T-helper 17 cell (primary cell): ENCODE measurements around the gene SATB1. TPM values are rescaled to one million over a fixed set of nuclear protein-coding genes. Genes with fewer than 3 reads are reported as not detected.
A peak's percentile ranks its signal among the peaks of the same experiment; 100 is the strongest.

Experiments used
- ATAC-seq: fragments of 150-1000 bp; cut with Tn5 transposase; 2 replicates; pipeline ENCODE4 v1.10.0; 2021; ENCODE audit warnings: mild to moderate bottlenecking, moderate library complexity
- DNase-seq, 3 donors: peaks; one replicate each; pipeline versions ENCODE4 v3.0.0 to v3.0.0-alpha.2; 2020 to 2021
- H3K9me3 ChIP-seq: one replicate; pipeline ENCODE4 v1.7.0; 2013; ENCODE audit warnings: low read length, mild to moderate bottlenecking; ENCODE audit not compliant: control insufficient read depth, poor library complexity, severe bottlenecking
- H3K27ac Mint-ChIP-seq: one replicate; pipeline ENCODE4 v1.8.0; 2022; ENCODE audit warnings: mild to moderate bottlenecking, moderate library complexity, mixed read lengths
- H3K27me3 Mint-ChIP-seq: one replicate; pipeline ENCODE4 v1.8.0; 2022; ENCODE audit warnings: mixed read lengths
- H3K36me3 Mint-ChIP-seq: one replicate; pipeline ENCODE4 v1.8.0; 2022; ENCODE audit warnings: low read depth, mixed read lengths
- H3K4me1 Mint-ChIP-seq: one replicate; pipeline ENCODE4 v1.8.0; 2022; ENCODE audit warnings: mild to moderate bottlenecking, mixed read lengths
- H3K4me3 Mint-ChIP-seq: one replicate; pipeline ENCODE4 v1.8.0; 2022; ENCODE audit warnings: mild to moderate bottlenecking, moderate library complexity, mixed read lengths
- total RNA-seq, 4 donors: library from RNA in 2 of 4; stranded (reverse) in 2 of 4; gene quantifications; one replicate each; pipeline ENCODE4 v1.2.3 and lab custom pipeline; 2022 to 2026

Gene SATB1
- total RNA-seq, 2 donors from 2014 or later: 208 TPM

DNA sequence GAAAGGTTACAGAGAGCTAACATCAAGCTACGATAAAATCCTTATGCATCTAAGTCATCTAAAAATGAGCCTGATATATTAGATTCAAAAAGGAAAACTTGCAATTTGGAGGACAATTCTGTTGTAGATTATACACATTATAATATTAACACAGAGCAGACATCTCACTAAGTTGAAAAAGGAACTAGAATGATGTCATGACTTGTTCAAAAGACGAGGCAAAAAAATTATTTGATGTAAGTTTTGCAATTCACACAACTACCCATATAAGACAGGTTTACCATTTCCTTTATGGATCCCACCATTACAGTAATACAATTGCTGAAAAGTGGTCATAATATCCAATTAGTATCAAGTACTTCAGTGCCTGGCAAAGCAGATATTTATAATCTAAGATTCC lies 15.9 kb downstream of the SATB1 start:
- Mint-ChIP-seq H3K27ac (peak overlapping the region; percentile 84), H3K27me3 (no peaks in the 10 kb centered on the region), H3K36me3 (peaks cover 6% of the 10 kb centered on the region), H3K4me1 (peaks cover 36% of the 10 kb centered on the region), H3K4me3 (no peak overlapping the region)
- no peak for DNase-seq
- no peak for ATAC-seq
- H3K9me3 ChIP-seq: no peaks in the 10 kb centered on the region

DNA sequence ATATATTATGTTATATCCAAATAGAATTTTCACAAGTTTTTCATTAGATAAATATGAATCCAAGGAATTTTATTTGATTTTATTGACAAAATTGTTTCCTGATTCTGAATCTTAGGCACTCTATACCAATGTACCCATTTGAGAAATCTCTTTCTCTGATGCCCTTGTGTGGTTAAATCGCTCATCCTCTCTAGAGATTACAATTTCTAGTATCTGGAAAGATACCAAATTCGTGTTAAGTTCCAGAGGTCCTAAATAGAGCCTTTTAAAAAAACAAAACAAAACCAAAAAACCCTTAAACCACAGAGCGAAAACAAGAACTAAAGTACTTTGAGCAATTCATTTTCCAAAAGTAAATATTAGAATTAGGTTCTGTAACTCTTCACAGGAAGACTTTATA lies 20.0 kb downstream of the SATB1 start:
- DNase-seq (no peak), ATAC-seq (no peak)
- Mint-ChIP-seq H3K4me1 (peaks cover 46% of the 10 kb centered on the region), H3K27me3 (no peaks in the 10 kb centered on the region), H3K36me3 (peaks cover 3% of the 10 kb centered on the region), H3K4me3 (no peak overlapping the region), H3K27ac (peak overlapping the region; percentile 93)
- H3K9me3 ChIP-seq: no peaks in the 10 kb centered on the region

DNA sequence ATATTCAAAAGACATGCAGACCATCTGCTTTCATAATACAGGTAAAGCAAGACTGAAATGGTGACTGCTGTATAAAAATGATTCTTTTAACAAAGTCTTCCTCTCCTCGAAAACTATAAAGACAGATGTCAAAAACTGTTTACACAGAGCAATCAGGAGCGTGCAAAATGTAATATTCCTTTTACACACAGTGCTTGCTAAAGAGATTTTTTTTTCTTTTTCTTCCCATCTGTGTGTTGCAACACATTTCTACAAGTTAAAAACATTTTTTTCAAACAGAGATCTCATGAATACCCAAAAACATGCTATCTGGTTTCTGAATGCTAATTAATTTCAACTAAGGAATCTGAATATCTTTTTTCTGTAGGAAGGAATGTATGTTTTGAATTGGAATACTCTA lies 22.1 kb downstream of the SATB1 start:
- peaks cover 3% of the 10 kb centered on the region for H3K36me3 Mint-ChIP-seq
- no peak for DNase-seq
- H3K27me3 Mint-ChIP-seq: no peaks in the 10 kb centered on the region
- peak overlapping the region; percentile 93 for H3K27ac Mint-ChIP-seq
- peaks cover 51% of the 10 kb centered on the region for H3K4me1 Mint-ChIP-seq
- H3K9me3 ChIP-seq: no peaks in the 10 kb centered on the region
- peak overlapping the region; percentile 33 for H3K4me3 Mint-ChIP-seq
- no peak for ATAC-seq

DNA sequence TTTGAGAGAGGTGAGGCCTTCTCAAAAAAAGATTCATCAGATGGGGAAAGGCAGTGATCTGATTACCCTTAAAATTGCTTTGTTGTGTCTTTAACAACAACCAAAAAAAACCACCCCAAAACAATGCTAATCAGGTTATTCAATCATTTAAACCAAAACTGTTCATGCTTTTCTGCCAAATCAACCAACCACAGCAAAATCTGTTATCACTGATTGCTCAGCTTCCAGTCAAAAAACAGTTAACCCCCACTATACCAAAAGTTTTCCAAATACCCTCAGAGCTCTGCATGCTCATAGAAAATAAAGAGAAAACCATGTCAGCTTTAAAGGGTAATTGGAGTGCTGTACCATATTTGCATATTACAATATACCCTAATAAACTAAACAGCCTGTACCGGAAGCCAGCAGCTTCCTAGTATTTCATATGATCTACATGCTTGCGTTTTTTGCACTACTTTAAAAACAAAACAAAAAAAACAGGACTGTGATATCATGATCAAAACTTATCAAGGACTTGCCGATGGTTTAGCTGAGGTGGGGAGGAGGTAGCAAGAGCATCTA lies 22.8 kb downstream of the SATB1 start:
- peak overlapping the region; percentile 61 for H3K4me3 Mint-ChIP-seq
- peaks cover 47% of the 10 kb centered on the region for H3K4me1 Mint-ChIP-seq
- no peak for DNase-seq
- no peaks in the 10 kb centered on the region for H3K9me3 ChIP-seq
- peak; percentile 75 for ATAC-seq
- peak overlapping the region; percentile 93 for H3K27ac Mint-ChIP-seq
- no peaks in the 10 kb centered on the region for H3K27me3 Mint-ChIP-seq
- no peaks in the 10 kb centered on the region for H3K36me3 Mint-ChIP-seq

DNA sequence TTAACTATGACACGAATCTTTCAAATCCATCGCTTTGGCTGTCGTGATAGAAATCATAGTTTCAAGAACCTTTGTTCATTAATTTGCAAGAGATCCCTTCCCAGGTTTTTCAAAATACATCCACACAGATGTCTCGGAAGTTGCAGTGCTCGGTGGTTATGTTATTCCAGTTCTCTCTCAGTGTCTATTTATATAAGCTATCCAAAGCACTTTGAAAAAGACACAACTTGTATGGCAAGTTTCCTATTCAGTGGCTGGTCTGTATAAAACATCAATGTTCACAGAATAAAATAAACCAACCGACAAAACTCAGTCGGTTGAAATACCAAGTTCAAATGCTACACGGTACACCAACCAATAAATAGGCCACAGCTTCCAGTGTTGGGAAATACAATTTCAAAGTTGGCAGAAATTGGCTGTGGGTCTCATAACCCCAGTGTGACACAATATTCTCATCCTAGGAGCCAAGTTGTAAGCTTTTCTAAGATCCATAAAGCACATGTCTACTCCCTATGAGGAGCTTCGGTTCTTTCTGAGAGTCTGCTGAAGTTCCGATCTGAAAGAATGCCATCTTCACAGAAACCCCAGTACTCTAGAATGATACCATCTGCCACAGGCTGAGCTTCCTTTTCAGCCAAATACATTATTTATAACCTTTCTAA lies 23.7 kb downstream of the SATB1 start:
- H3K4me3 Mint-ChIP-seq: no peak overlapping the region
- ATAC-seq (peak; percentile 16), DNase-seq (no peak)
- H3K27me3 Mint-ChIP-seq: no peaks in the 10 kb centered on the region
- H3K36me3 Mint-ChIP-seq: peaks cover 3% of the 10 kb centered on the region
- no peaks in the 10 kb centered on the region for H3K9me3 ChIP-seq
- peak overlapping the region; percentile 93 for H3K27ac Mint-ChIP-seq
- peaks cover 46% of the 10 kb centered on the region for H3K4me1 Mint-ChIP-seq

DNA sequence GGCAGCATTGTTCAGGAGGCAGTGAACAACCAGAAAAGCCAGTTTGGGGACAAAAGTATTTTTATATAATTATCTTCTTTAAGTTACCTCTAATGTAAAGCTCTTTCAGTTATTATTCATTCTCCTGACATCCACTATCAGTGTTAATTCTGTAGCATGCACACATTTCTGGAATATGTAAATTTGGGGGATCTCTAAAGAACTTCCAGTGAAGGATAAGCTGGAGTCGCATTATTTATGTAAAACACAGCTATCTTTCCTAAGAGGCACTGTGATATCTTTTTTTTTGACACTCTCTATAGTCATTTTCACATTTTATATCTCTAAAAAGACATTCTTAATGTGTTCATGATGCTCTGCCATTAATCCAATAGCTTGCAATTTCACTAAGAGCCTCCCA lies 26.7 kb downstream of the SATB1 start:
- H3K9me3 ChIP-seq: no peaks in the 10 kb centered on the region
- ATAC-seq (no peak), DNase-seq (no peak)
- peaks cover 35% of the 10 kb centered on the region for H3K4me1 Mint-ChIP-seq
- peak overlapping the region; percentile 93 for H3K27ac Mint-ChIP-seq
- H3K27me3 Mint-ChIP-seq: no peaks in the 10 kb centered on the region
- H3K4me3 Mint-ChIP-seq: no peak overlapping the region
- H3K36me3 Mint-ChIP-seq: peaks cover 10% of the 10 kb centered on the region

DNA sequence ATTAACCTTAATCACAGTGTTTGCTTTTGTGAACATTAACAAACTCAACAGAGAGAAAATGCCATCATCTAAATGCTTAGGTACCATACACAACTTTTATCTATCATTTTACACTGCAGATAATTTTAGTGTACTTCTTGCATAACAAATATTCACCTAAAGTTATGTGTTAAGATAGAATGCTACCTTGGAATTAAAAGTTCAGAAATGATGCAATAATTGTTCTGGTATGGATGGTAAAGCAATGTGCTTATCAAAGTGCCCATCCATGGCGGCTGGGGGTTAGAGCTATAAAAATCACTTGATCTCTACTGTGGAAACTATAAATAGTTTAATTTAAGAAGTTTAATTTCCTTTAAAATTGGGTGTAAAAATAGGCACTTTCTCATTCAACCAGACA lies 28.7 kb downstream of the SATB1 start:
- Mint-ChIP-seq H3K27ac (peak overlapping the region; percentile 93), H3K4me1 (peaks cover 24% of the 10 kb centered on the region)

DNA sequence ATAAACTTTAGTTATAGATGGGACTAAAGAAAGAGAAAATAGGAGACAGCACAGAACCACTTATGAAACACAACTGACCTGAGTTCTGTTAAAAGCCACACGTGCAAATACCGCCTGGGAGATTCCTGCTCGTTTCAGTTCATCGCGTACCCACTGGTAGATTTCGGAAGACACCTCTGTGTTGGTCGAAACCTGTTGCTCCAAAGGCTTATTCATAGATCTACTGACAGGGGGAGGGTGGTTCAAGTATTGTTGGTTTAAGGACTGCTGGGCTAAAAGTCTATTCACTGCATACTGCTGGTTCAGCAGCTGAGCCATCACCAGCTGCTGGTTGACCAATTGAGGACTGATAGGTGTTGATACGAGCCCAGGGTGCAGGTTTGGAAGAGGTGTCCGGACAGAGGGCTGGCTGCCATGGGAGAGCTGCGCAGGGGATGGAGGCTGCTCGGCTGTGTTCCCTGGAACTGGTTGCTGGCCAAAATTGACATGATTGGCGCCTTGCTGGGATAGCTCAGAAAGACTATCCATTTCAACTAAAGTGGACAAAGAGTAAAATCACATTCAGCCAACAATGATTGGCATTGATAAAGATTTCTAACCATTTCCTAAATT lies 30.6 kb downstream of the SATB1 start:
- Mint-ChIP-seq H3K36me3 (peaks cover 13% of the 10 kb centered on the region), H3K4me1 (peaks cover 26% of the 10 kb centered on the region), H3K4me3 (no peak overlapping the region), H3K27me3 (no peaks in the 10 kb centered on the region), H3K27ac (peak overlapping the region; percentile 53)
- DNase-seq (no peak), ATAC-seq (no peak)
- no peaks in the 10 kb centered on the region for H3K9me3 ChIP-seq

More for the DNA sequence above, 28.7 kb downstream of the SATB1 start:
- Mint-ChIP-seq H3K36me3 (peaks cover 10% of the 10 kb centered on the region), H3K27me3 (no peaks in the 10 kb centered on the region), H3K4me3 (no peak overlapping the region)
- no peaks in the 10 kb centered on the region for H3K9me3 ChIP-seq
- ATAC-seq (no peak), DNase-seq (no peak)

DNA sequence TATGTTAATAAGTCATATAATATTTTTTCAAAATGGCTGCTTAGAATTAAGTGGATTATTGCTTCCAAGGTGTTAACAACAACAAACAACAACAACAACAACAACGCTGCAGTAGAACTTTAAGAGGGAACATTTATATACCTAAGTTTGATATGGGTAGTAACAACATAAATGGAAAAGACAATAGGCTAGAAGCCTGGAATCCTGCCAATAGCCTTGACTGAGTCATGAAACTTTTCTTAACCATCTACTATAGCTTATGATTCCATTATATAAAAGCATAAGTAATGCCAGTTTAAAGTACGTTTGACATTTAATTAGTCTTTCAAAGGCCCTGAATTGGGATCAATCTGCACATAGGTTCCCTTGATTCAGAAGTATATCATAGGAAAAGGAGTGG lies 31.2 kb downstream of the SATB1 start:
- ATAC-seq (no peak), DNase-seq (no peak)
- H3K9me3 ChIP-seq: no peaks in the 10 kb centered on the region
- Mint-ChIP-seq H3K4me3 (no peak overlapping the region), H3K27ac (peak overlapping the region; percentile 53), H3K36me3 (peaks cover 13% of the 10 kb centered on the region), H3K27me3 (no peaks in the 10 kb centered on the region), H3K4me1 (peaks cover 22% of the 10 kb centered on the region)

DNA sequence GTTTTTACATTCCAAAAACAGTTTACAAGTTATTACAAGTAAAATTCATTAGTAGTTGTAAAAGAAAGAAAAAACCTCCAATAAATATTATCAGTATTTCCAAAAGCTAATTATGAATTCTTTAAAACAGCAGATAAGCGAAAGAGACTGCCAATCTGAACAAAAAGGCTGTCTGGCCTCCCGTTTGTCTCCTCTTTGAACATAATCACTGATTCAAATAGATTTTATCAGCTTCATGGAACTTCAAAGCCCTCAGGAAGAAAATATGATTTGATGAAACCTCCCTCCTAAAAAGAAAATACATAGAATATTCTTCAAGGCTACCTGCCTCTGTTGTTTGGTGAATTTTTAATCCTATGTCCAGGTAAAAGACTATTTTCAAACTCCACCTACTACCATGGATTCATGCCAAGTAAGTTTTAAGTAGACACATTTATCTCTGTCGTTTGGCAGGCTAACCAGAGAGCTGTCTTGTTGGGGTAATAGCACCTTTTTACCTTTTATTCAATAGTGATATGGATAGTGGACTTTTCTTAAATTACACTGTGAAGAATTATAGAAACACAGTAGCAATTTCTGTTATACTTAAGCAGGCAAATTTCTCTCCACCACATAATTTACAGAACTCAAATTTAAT lies 35.0 kb downstream of the SATB1 start:
- ATAC-seq: no peak
- no peak overlapping the region for H3K4me3 Mint-ChIP-seq
- H3K27me3 Mint-ChIP-seq: no peaks in the 10 kb centered on the region
- no peaks in the 10 kb centered on the region for H3K9me3 ChIP-seq
- peaks cover 9% of the 10 kb centered on the region for H3K36me3 Mint-ChIP-seq
- H3K27ac Mint-ChIP-seq: peak overlapping the region; percentile 91
- no peak for DNase-seq
- peaks cover 18% of the 10 kb centered on the region for H3K4me1 Mint-ChIP-seq

DNA sequence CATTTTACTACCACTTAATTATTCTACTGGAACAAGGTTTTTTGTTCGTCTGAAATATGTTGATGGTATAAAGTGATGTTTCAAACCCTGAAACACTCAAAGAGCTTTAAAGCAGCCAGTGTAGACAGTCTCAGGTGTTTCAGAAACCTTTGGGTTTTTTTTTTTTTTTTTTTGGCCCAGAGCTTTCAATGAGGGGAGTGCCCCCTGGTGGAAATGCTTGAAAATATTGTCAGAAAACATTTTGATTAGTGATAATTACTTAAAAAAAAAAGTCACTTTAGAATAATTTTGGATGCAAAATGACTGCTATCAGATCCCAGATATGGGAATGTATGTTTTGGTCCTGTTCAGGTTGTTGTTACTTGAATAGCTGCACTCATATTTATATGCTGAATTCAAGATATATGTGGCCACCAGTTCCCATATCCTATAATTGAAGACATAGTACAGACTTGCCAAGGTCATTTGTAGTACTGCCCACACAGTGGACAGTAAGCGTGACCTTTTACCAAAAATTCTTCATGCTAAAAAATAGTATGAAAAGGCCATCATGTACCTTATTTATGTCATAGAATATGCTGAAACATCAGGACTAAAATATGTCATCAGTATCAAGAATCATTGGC lies 35.9 kb downstream of the SATB1 start:
- peaks cover 16% of the 10 kb centered on the region for H3K4me1 Mint-ChIP-seq
- peaks cover 4% of the 10 kb centered on the region for H3K36me3 Mint-ChIP-seq
- no peaks in the 10 kb centered on the region for H3K27me3 Mint-ChIP-seq
- H3K9me3 ChIP-seq: no peaks in the 10 kb centered on the region
- ATAC-seq: peak; percentile 50
- DNase-seq: peak in 1 of 3 donors; percentile 18
- H3K27ac Mint-ChIP-seq: peak overlapping the region; percentile 14
- H3K4me3 Mint-ChIP-seq: no peak overlapping the region

DNA sequence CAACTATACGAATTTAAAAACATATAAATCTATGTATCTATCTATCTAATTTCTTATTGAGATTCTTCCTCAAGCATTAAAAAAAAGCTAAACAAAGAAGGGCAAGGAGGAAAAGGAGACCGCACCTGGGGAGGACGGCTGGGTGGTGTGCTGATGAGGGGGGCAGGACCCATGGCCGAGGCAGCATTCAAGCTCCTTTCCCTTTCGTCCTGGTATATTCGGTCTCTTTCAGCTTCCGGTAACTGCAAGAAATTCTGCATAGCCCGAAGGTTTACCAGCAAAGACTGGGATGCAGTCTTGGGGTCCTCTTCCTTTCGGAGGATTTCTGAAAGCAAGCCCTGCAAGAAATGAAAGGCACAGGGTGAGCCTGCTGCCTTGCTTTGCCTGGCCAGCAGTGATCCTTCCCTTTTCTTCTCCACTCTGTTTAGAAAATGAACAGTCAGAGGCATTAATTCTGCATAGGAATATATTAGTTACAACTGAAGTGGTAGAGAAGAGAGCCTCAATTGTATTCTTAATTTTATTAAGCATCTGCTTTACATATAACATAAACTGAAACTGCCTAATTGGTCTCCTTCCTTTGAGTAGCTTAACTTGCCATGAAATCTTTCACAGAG lies 38.8 kb downstream of the SATB1 start:
- no peak overlapping the region for H3K27ac Mint-ChIP-seq

DNA sequence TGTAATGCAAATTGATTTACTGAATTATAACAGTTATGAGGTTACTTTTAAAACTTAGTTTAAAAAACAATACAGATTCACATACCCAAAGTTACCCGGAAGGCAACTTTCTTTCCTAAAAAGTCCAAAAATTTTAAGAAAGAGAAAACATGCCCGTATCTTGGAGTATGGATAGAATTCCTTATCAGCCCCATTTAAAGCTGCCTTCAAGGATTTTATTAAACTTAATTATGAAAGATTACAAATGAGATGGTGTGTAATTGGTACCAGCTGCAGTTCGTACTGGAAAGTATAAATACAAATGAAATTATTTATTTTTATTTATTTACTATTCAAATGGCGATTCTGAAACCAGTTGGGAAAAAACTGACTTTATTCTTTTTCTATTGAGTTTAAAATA lies 39.4 kb downstream of the SATB1 start:
- Mint-ChIP-seq H3K27me3 (no peaks in the 10 kb centered on the region), H3K27ac (no peak overlapping the region), H3K4me3 (no peak overlapping the region), H3K36me3 (peaks cover 2% of the 10 kb centered on the region), H3K4me1 (peaks cover 9% of the 10 kb centered on the region)
- H3K9me3 ChIP-seq: no peaks in the 10 kb centered on the region
- DNase-seq (no peak), ATAC-seq (no peak)

More for the DNA sequence above, 38.8 kb downstream of the SATB1 start:
- no peak for ATAC-seq
- DNase-seq: no peak
- Mint-ChIP-seq H3K36me3 (peaks cover 2% of the 10 kb centered on the region), H3K4me3 (no peak overlapping the region), H3K27me3 (no peaks in the 10 kb centered on the region), H3K4me1 (peaks cover 11% of the 10 kb centered on the region)
- no peaks in the 10 kb centered on the region for H3K9me3 ChIP-seq
